Vagina (tissue), 2 donors: ENCODE results near the gene FLOT1.

Source experiments
- CTCF ChIP-seq, 3 experiments: fragments of 450-650 bp in 2 of 3; fragments of 200-600 bp in 1 of 3; sonication (generic) in 1 of 3; IDR thresholded peaks; one replicate each; pipeline ENCODE4 v1.5.1; 2017 to 2019; ENCODE audit warnings: antibody characterized with exemption in 3 of 3, mild to moderate bottlenecking in 2 of 3, moderate library complexity in 2 of 3
- POLR2A ChIP-seq, 2 donors: fragments of 450-650 bp; IDR thresholded peaks; one replicate each; pipeline ENCODE4 v1.6.1; 2017; ENCODE audit warnings: antibody characterized with exemption in 2 of 2, mild to moderate bottlenecking in 2 of 2, moderate library complexity in 2 of 2
- POLR2AphosphoS5 ChIP-seq, 2 donors: sonication (generic); formaldehyde crosslinking; IDR thresholded peaks; one replicate each; pipeline ENCODE4 v1.9.0; 2017; ENCODE audit warnings: antibody characterized with exemption in 2 of 2, mild to moderate bottlenecking in 2 of 2, low read depth in 1 of 2; ENCODE audit not compliant: insufficient read depth in 1 of 2

- TF ChIP-seq POLR2A (IDR thresholded peaks at IDR 0.05): no peak
- TF ChIP-seq CTCF (IDR thresholded peaks at IDR 0.05): no peak
- peak; percentile 88 to 91 for TF ChIP-seq POLR2AphosphoS5 (IDR thresholded peaks at IDR 0.05; ENCODE audit: insufficient read depth in 1 of 2, low read depth in 1 of 2)
Observed at GRCh38 chr6:30781743-30782424, 39.4 kb upstream of the FLOT1 start.
